CD8-positive, alpha-beta memory T cell (primary cell): ENCODE data around the gene IMPDH1. TPM values are rescaled to one million over a fixed set of nuclear protein-coding genes. Genes with fewer than 3 reads are reported as not detected.

Experiments used
- CTCF ChIA-PET: fragments of 350-600 bp; sonication (Branson Sonifier 250); formaldehyde crosslinking; loops from one replicate; lab custom pipeline; 2021; ENCODE audit warnings: antibody characterized with exemption; lab: Charles Lee
- POLR2A ChIA-PET: fragments of 350-600 bp; sonication (Branson Sonifier 250); formaldehyde crosslinking; loops from one replicate; lab custom pipeline; 2021; ENCODE audit warnings: antibody characterized with exemption; lab: Charles Lee
- DNase-seq, 5 donors: peaks; one replicate each; pipeline versions ENCODE4 v3.0.0 to v3.0.0-alpha.2; 2020 to 2022; ENCODE audit warnings: mixed read lengths in 1 of 5
- H3K27ac ChIP-seq: one replicate; pipeline ENCODE4 v1.7.0; 2013; ENCODE audit warnings: low read depth, mild to moderate bottlenecking, low read length, moderate library complexity
- H3K27me3 ChIP-seq: 2 replicates; pipeline ENCODE4 v1.7.0; 2013; ENCODE audit warnings: low read length, mild to moderate bottlenecking; ENCODE audit not compliant: insufficient read depth, poor library complexity, severe bottlenecking
- H3K36me3 ChIP-seq: 2 replicates; pipeline ENCODE4 v1.7.0; 2013; ENCODE audit warnings: mild to moderate bottlenecking, low read length, moderate library complexity; ENCODE audit not compliant: insufficient read depth
- H3K4me1 ChIP-seq: 2 replicates; pipeline ENCODE4 v1.7.0; 2013; ENCODE audit warnings: mild to moderate bottlenecking, low read length, moderate library complexity; ENCODE audit not compliant: insufficient read depth
- H3K4me3 ChIP-seq: 2 replicates; pipeline ENCODE4 v1.7.0; 2013; ENCODE audit warnings: mild to moderate bottlenecking, low read length
- H3K9me3 ChIP-seq: 2 replicates; pipeline ENCODE4 v1.7.0; 2013; ENCODE audit warnings: mild to moderate bottlenecking, low read length
- H3K27ac Mint-ChIP-seq, 8 donors: one replicate each; pipeline ENCODE4 v1.8.0; 2020 to 2021; ENCODE audit warnings: mixed read lengths in 8 of 8, mild to moderate bottlenecking in 6 of 8, inconsistent platforms in 3 of 8, moderate library complexity in 3 of 8
- H3K27me3 Mint-ChIP-seq, 2 donors: one replicate each; pipeline ENCODE4 v1.8.0; 2020 to 2021; ENCODE audit warnings: mixed read lengths in 2 of 2, mild to moderate bottlenecking in 1 of 2, moderate library complexity in 1 of 2
- H3K36me3 Mint-ChIP-seq, 3 donors: one replicate each; pipeline ENCODE4 v1.8.0; 2020 to 2021; ENCODE audit warnings: mixed read lengths in 3 of 3, inconsistent platforms in 1 of 3, mild to moderate bottlenecking in 1 of 3
- H3K4me1 Mint-ChIP-seq, 3 donors: one replicate each; pipeline ENCODE4 v1.8.0; 2020 to 2021; ENCODE audit warnings: mixed read lengths in 3 of 3, inconsistent platforms in 1 of 3, mild to moderate bottlenecking in 1 of 3
- H3K4me3 Mint-ChIP-seq, 7 donors: one replicate each; pipeline ENCODE4 v1.8.0; 2020 to 2021; ENCODE audit warnings: mixed read lengths in 7 of 7, mild to moderate bottlenecking in 6 of 7, moderate library complexity in 4 of 7, inconsistent platforms in 2 of 7
- H3K9me3 Mint-ChIP-seq, 5 donors: one replicate each; pipeline ENCODE4 v1.8.0; 2020 to 2022; ENCODE audit warnings: mixed read lengths in 5 of 5, mild to moderate bottlenecking in 3 of 5, moderate library complexity in 2 of 5, inconsistent platforms in 1 of 5
- polyA plus RNA-seq: library from polyadenylated mRNA; unstranded; fragments of 300-500 nt; fragmentation: Illumina TruSeq; gene quantifications from one replicate; pipeline ENCODE4 v1.2.3, GENCODE V29; 2021
- total RNA-seq, 2 experiments: library from RNA; stranded (reverse); gene quantifications; one replicate each; pipeline ENCODE4 v1.2.3, GENCODE V29; 2021

IMPDH1 gene
- total and polyA plus RNA-seq, 3 experiments from 2014 or later, result 48.3 to 70.4 (median 69.1) TPM

- no peaks in the 10 kb centered on the region for H3K9me3 ChIP-seq
- no peaks in the 10 kb centered on the region for H3K36me3 ChIP-seq
- no peak overlapping the region for H3K4me3 Mint-ChIP-seq
- POLR2A ChIA-PET, result no interaction called here
- H3K27ac Mint-ChIP-seq, result no peak overlapping the region
- DNase-seq, result no peak
- H3K27ac ChIP-seq, result no peak overlapping the region
- H3K4me1 ChIP-seq, result no peaks in the 10 kb centered on the region
- CTCF ChIA-PET, result interaction anchor here (3.1 kb wide), 1 partner anchor 29 kb away, joined by 19 read pairs; no protein-coding TSS in a partner anchor
- no peaks in the 10 kb centered on the region for H3K4me1 Mint-ChIP-seq
- peaks cover 9 to 29% of the 10 kb centered on the region in 2 donors for H3K27me3 Mint-ChIP-seq
- H3K27me3 ChIP-seq, result no peaks in the 10 kb centered on the region
- no peak overlapping the region for H3K4me3 ChIP-seq
- no peaks in the 10 kb centered on the region for H3K36me3 Mint-ChIP-seq
- H3K9me3 Mint-ChIP-seq, result no peaks in the 10 kb centered on the region
Observed at GRCh38 chr7:128431221-128431620, 21.4 kb upstream of the IMPDH1 start.

GRCh38 chr7:128430207-128430606, 20.4 kb upstream of the IMPDH1 start:
- H3K27me3 Mint-ChIP-seq, result peaks cover 9 to 29% of the 10 kb centered on the region in 2 donors
- H3K4me3 Mint-ChIP-seq, result no peak overlapping the region
- H3K9me3 Mint-ChIP-seq, result no peaks in the 10 kb centered on the region
- Histone ChIP-seq H3K4me1 (no peaks in the 10 kb centered on the region), H3K27me3 (no peaks in the 10 kb centered on the region), H3K27ac (no peak overlapping the region), H3K36me3 (no peaks in the 10 kb centered on the region), H3K4me3 (no peak overlapping the region), H3K9me3 (no peaks in the 10 kb centered on the region)
- POLR2A ChIA-PET, result no interaction called here
- H3K27ac Mint-ChIP-seq, result no peak overlapping the region
- H3K36me3 Mint-ChIP-seq, result no peaks in the 10 kb centered on the region
- DNase-seq, result no peak
- CTCF ChIA-PET, result no interaction called here
- no peaks in the 10 kb centered on the region for H3K4me1 Mint-ChIP-seq

DNA sequence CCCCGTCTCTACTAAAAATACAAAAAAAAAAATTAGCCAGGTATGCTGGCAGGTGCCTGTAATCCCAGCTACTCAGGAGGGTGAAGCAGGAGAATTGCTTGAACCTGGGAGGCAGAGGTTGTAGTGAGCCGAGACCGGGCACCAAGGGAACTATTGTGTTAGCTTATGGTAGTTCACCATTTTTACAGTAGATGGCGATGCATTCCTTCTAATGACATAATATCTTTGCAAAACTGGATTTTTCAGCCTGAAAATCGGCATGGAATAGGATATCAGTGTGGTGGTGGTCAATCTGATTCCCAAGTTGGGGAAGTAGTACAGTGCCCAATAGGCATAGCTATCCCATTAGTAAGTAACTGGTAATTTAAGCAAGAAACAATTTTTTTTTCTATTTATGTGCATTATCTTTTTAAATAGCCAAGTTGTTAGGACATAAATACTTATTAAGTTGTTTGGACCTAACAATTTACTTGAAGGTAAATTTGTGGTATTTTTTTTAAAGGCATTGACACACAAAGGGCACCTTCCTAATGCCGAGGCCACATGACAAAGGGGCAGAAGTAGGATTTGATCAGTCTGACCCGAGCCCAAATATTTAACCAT, 17.6 kb upstream of the IMPDH1 start:
- H3K27ac Mint-ChIP-seq, result no peak overlapping the region
- ChIA-PET CTCF (interaction anchor here (0.7 to 8.5 kb wide), 26 partner anchors 8 to 664 kb away, joined by 3 to 139 read pairs (median 6); partner anchors contain the start of genes HILPDA, IMPDH1 and RBM28), POLR2A (interaction anchor here (0.5 to 2.2 kb wide), 4 partner anchors 9 to 70 kb away, joined by 3 to 6 read pairs (median 3); partner anchors contain the start of gene HILPDA)
- H3K36me3 ChIP-seq, result no peaks in the 10 kb centered on the region
- H3K27me3 ChIP-seq, result no peaks in the 10 kb centered on the region
- no peaks in the 10 kb centered on the region for H3K9me3 Mint-ChIP-seq
- H3K4me1 ChIP-seq, result peaks cover 4% of the 10 kb centered on the region
- H3K9me3 ChIP-seq, result no peaks in the 10 kb centered on the region
- peaks cover 8 to 26% of the 10 kb centered on the region in 2 donors for H3K27me3 Mint-ChIP-seq
- H3K4me3 Mint-ChIP-seq, result no peak overlapping the region
- peaks cover 7 to 14% (median 12%) of the 10 kb centered on the region in 3 donors for H3K4me1 Mint-ChIP-seq
- H3K4me3 ChIP-seq, result no peak overlapping the region
- no peaks in the 10 kb centered on the region for H3K36me3 Mint-ChIP-seq
- peak in 2 of 5 donors; percentile 38 to 43 for DNase-seq
- H3K27ac ChIP-seq, result no peak overlapping the region

GRCh38 chr7:128425850-128426249, 16.1 kb upstream of the IMPDH1 start:
- Mint-ChIP-seq H3K27ac (peak overlapping the region in 1 of 8 donors; percentile 25), H3K4me1 (peaks cover 11 to 20% (median 19%) of the 10 kb centered on the region in 3 donors), H3K4me3 (no peak overlapping the region), H3K9me3 (no peaks in the 10 kb centered on the region), H3K27me3 (peaks cover 8 to 15% of the 10 kb centered on the region in 2 donors), H3K36me3 (no peaks in the 10 kb centered on the region)
- no peak overlapping the region for H3K27ac ChIP-seq
- DNase-seq, result peak; percentile 59 to 81 (median 73)
- H3K27me3 ChIP-seq, result no peaks in the 10 kb centered on the region
- H3K4me3 ChIP-seq, result no peak overlapping the region
- no peaks in the 10 kb centered on the region for H3K9me3 ChIP-seq
- ChIA-PET CTCF (interaction anchor here (0.7 to 8.5 kb wide), 16 partner anchors 10 to 93 kb away, joined by 3 to 139 read pairs (median 8); partner anchors contain the start of genes HILPDA, IMPDH1 and RBM28), POLR2A (interaction anchor here (0.5 to 2.2 kb wide), 3 partner anchors 17 to 35 kb away, joined by 3 to 6 read pairs (median 5); no protein-coding TSS in a partner anchor)
- no peaks in the 10 kb centered on the region for H3K36me3 ChIP-seq
- H3K4me1 ChIP-seq, result peaks cover 4% of the 10 kb centered on the region

DNA sequence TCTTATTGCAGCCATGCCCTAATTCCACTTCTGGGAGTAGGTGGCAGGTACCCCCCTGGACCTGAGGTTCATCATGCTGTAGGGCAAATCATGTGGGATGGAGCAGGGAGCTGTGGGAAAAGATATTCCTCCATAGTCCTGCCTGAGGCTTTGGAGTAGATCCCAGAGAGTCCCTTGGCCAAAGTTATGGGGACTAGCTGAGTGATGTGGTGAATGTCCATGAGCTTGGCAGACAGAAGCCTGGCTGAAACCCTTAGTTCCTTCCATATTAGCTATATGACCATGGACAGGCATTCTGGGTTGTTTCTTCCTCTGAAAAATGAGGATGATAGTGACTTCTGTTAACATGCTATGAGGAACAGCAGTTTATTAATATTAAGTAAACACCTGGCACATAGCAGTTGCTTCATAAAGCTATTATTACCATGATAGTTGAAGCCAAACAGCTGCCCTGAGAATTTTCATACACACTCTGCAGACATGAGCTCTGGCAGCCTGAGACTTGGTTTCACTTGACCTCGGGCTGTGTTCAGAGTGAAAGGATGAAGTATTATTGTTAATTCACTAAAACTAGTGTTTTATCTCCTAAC, 15.0 kb upstream of the IMPDH1 start:
- no peaks in the 10 kb centered on the region for H3K27me3 ChIP-seq

DNA sequence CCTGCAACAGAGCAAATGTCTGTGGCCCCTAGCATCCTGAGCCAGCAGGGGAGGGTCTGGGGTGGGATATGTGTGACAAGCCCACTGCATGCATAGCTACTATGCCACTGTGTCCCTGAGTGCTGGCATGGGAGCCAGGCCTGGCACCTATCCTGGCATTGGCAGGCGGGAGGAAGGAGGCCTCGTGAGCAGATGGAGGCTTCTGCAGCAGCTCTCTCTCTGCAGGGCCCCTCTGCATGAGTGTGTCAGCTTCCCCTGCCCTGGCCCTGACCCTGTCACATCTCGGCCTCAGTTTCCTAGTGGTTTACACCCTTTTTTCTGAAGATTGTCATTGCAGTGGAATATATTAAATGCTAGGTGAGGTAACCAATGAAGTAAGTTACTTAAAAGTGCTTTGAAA, 13.1 kb upstream of the IMPDH1 start:
- Histone ChIP-seq H3K4me3 (no peak overlapping the region), H3K9me3 (no peaks in the 10 kb centered on the region), H3K27ac (no peak overlapping the region), H3K4me1 (peaks cover 4% of the 10 kb centered on the region), H3K27me3 (no peaks in the 10 kb centered on the region), H3K36me3 (no peaks in the 10 kb centered on the region)
- Mint-ChIP-seq H3K27ac (peak overlapping the region in 4 of 8 donors; percentile 26 to 73 (median 60)), H3K4me3 (peak overlapping the region in 5 of 7 donors; percentile 11 to 59 (median 24)), H3K36me3 (no peaks in the 10 kb centered on the region), H3K9me3 (no peaks in the 10 kb centered on the region), H3K27me3 (peaks cover 0 to 2% of the 10 kb centered on the region in 2 donors), H3K4me1 (peaks cover 11 to 22% (median 20%) of the 10 kb centered on the region in 3 donors)
- POLR2A ChIA-PET, result interaction anchor here (0.7 to 1.2 kb wide), 2 partner anchors 9 to 14 kb away, joined by 4 to 5 read pairs; no protein-coding TSS in a partner anchor
- peak in 3 of 5 donors; percentile 23 to 53 (median 30) for DNase-seq
- CTCF ChIA-PET, result interaction anchor here (6.9 to 8.5 kb wide), 3 partner anchors 10 to 38 kb away, joined by 131 to 139 read pairs (median 136); partner anchors contain the start of gene IMPDH1

More for the DNA sequence above, 15.0 kb upstream of the IMPDH1 start:
- Histone ChIP-seq H3K27ac (no peak overlapping the region), H3K4me1 (peaks cover 4% of the 10 kb centered on the region), H3K4me3 (no peak overlapping the region), H3K9me3 (no peaks in the 10 kb centered on the region), H3K36me3 (no peaks in the 10 kb centered on the region)
- Mint-ChIP-seq H3K27ac (no peak overlapping the region), H3K36me3 (no peaks in the 10 kb centered on the region), H3K9me3 (no peaks in the 10 kb centered on the region), H3K27me3 (peaks cover 4 to 10% of the 10 kb centered on the region in 2 donors), H3K4me1 (peaks cover 11 to 22% (median 20%) of the 10 kb centered on the region in 3 donors), H3K4me3 (no peak overlapping the region)
- POLR2A ChIA-PET, result interaction anchor here (1.2 kb wide), 1 partner anchor 16 kb away, joined by 3 read pairs; no protein-coding TSS in a partner anchor
- CTCF ChIA-PET, result interaction anchor here (0.7 to 8.5 kb wide), 11 partner anchors 11 to 94 kb away, joined by 3 to 139 read pairs (median 19); partner anchors contain the start of genes IMPDH1 and RBM28
- DNase-seq, result no peak

DNA sequence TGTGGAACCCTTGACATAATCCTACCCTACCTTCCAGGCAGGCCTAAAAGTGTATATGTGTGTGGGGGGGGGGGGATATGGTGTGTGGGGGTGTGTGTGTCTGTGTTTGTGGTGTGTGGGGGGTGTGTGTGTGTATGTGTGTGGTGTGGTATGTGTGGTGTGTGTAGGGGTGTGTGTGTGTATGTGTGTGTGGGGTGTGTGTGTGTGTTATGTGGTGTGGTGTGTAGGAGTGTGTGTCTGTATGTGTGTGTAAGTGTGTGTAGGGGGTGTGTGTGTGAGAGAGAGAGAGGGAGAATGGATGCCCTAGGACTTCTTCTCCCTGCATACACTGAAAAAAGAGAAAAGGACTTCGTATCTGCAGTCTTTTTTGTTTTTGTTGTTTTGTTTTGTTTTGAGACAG, 12.3 kb upstream of the IMPDH1 start:
- H3K4me1 Mint-ChIP-seq, result peaks cover 11 to 22% (median 20%) of the 10 kb centered on the region in 3 donors
- no peak overlapping the region for H3K27ac ChIP-seq
- CTCF ChIA-PET, result interaction anchor here (6.9 to 8.5 kb wide), 3 partner anchors 9 to 39 kb away, joined by 131 to 139 read pairs (median 136); partner anchors contain the start of gene IMPDH1
- POLR2A ChIA-PET, result no interaction called here
- peaks cover 0 to 2% of the 10 kb centered on the region in 2 donors for H3K27me3 Mint-ChIP-seq
- H3K36me3 ChIP-seq, result no peaks in the 10 kb centered on the region
- H3K9me3 ChIP-seq, result no peaks in the 10 kb centered on the region
- H3K4me1 ChIP-seq, result peaks cover 4% of the 10 kb centered on the region
- H3K9me3 Mint-ChIP-seq, result no peaks in the 10 kb centered on the region
- DNase-seq, result no peak
- H3K36me3 Mint-ChIP-seq, result no peaks in the 10 kb centered on the region
- H3K27ac Mint-ChIP-seq, result peak overlapping the region in 2 of 8 donors; percentile 11 to 53
- H3K27me3 ChIP-seq, result no peaks in the 10 kb centered on the region
- no peak overlapping the region for H3K4me3 ChIP-seq
- peak overlapping the region in 3 of 7 donors; percentile 40 to 48 (median 44) for H3K4me3 Mint-ChIP-seq
